Liver (tissue), 9 donors: ENCODE results near the gene RALGDS. TPM values are rescaled to one million over a fixed set of nuclear protein-coding genes. Genes with fewer than 3 reads are reported as not detected.

Experiments
- DNase-seq: peaks from one replicate; pipeline ENCODE4 v3.0.0-alpha.2; 2017; ENCODE audit warnings: low spot score
- H3K27ac ChIP-seq, 2 donors: one replicate each; pipeline ENCODE4 v1.7.0; 2013; ENCODE audit warnings: inconsistent platforms in 2 of 2, low read length in 2 of 2, control low read depth in 1 of 2, low read depth in 1 of 2, mild to moderate bottlenecking in 1 of 2
- H3K27me3 ChIP-seq, 4 donors: one replicate each; pipeline versions ENCODE4 v1.6.1 to v1.7.0; 2013; ENCODE audit warnings: low read length in 3 of 4, inconsistent platforms in 1 of 4, mild to moderate bottlenecking in 1 of 4, moderate library complexity in 1 of 4; ENCODE audit not compliant: control insufficient read depth in 4 of 4, insufficient read depth in 4 of 4
- H3K36me3 ChIP-seq, 4 donors: one replicate each; pipeline versions ENCODE4 v1.6.1 to v1.7.0; 2013; ENCODE audit warnings: low read length in 3 of 4, mild to moderate bottlenecking in 3 of 4, low read depth in 1 of 4, moderate library complexity in 1 of 4; ENCODE audit not compliant: control insufficient read depth in 4 of 4, insufficient read depth in 3 of 4
- H3K4me1 ChIP-seq, 4 donors: one replicate each; pipeline versions ENCODE4 v1.6.1 to v1.7.0; 2013; ENCODE audit warnings: low read length in 3 of 4, mild to moderate bottlenecking in 3 of 4, moderate library complexity in 1 of 4; ENCODE audit not compliant: control insufficient read depth in 4 of 4, insufficient read depth in 4 of 4
- H3K4me3 ChIP-seq, 3 donors: one replicate each; pipeline versions ENCODE4 v1.6.1 to v1.7.0; 2013; ENCODE audit warnings: low read length in 3 of 3, control low read depth in 1 of 3, low read depth in 1 of 3, mild to moderate bottlenecking in 1 of 3
- H3K9ac ChIP-seq, 2 donors: one replicate each; pipeline ENCODE4 v1.7.0; 2013; ENCODE audit warnings: low read length in 2 of 2, mild to moderate bottlenecking in 2 of 2, moderate library complexity in 2 of 2, control low read depth in 1 of 2, low read depth in 1 of 2
- H3K9me3 ChIP-seq, 4 donors: one replicate each; pipeline versions ENCODE4 v1.6.1 to v1.7.0; 2013; ENCODE audit warnings: low read length in 3 of 4; ENCODE audit not compliant: control insufficient read depth in 4 of 4
- CTCF ChIP-seq: fragments of 150-350 bp; IDR thresholded peaks from 2 replicates; pipeline ENCODE4 v1.5.1; 2017; ENCODE audit warnings: improper control_type of control experiment, low read depth, low read length; ENCODE audit not compliant: missing input control
- EGR1 ChIP-seq, 2 donors: IDR thresholded peaks; 2 replicates each; pipeline ENCODE4 v1.6.1; 2016 to 2018; ENCODE audit warnings: antibody characterized with exemption in 2 of 2, low read depth in 2 of 2
- FOXA1 ChIP-seq: IDR thresholded peaks from 2 replicates; pipeline ENCODE4 v1.6.1; 2016; ENCODE audit warnings: antibody characterized with exemption
- FOXA2 ChIP-seq: IDR thresholded peaks from 2 replicates; pipeline ENCODE4 v1.6.1; 2016; ENCODE audit warnings: antibody characterized with exemption
- GABPA ChIP-seq, 2 donors: IDR thresholded peaks in 1 of 2; conservative IDR thresholded peaks in 1 of 2; 2 replicates each; pipeline ENCODE4 v1.6.1; 2016; ENCODE audit warnings: antibody characterized with exemption in 2 of 2, mild to moderate bottlenecking in 1 of 2, moderate library complexity in 1 of 2
- HNF4A ChIP-seq, 2 donors: conservative IDR thresholded peaks; 2 replicates each; pipeline ENCODE4 v1.6.1; 2016; ENCODE audit warnings: antibody characterized with exemption in 2 of 2, mild to moderate bottlenecking in 2 of 2
- HNF4G ChIP-seq: IDR thresholded peaks from 2 replicates; pipeline ENCODE4 v1.6.1; 2016; ENCODE audit warnings: antibody characterized with exemption
- JUND ChIP-seq, 2 donors: IDR thresholded peaks; 2 replicates each; pipeline ENCODE4 v1.6.1; 2016; ENCODE audit warnings: antibody characterized with exemption in 2 of 2
- NR2F2 ChIP-seq: IDR thresholded peaks from 2 replicates; pipeline ENCODE4 v1.6.1; 2016; ENCODE audit warnings: antibody characterized with exemption
- RAD21 ChIP-seq, 2 donors: IDR thresholded peaks; 2 replicates each; pipeline ENCODE4 v1.6.1; 2016; ENCODE audit warnings: antibody characterized with exemption in 2 of 2, mild to moderate bottlenecking in 2 of 2
- REST ChIP-seq: IDR thresholded peaks from 2 replicates; pipeline ENCODE4 v1.6.1; 2016; ENCODE audit warnings: antibody characterized with exemption, mild to moderate bottlenecking
- RXRA ChIP-seq, 2 donors: IDR thresholded peaks; 2 replicates each; pipeline ENCODE4 v1.6.1; 2017 to 2018; ENCODE audit warnings: antibody characterized with exemption in 2 of 2, mild to moderate bottlenecking in 1 of 2
- SP1 ChIP-seq: IDR thresholded peaks from 2 replicates; pipeline ENCODE4 v1.6.1; 2018; ENCODE audit warnings: antibody characterized with exemption, mild to moderate bottlenecking
- YY1 ChIP-seq: IDR thresholded peaks from 2 replicates; pipeline ENCODE4 v1.6.1; 2016; ENCODE audit warnings: antibody characterized with exemption, mild to moderate bottlenecking
- WGBS: extraction: QIAGEN DNeasy Blood & Tissue Kit; methylation state at CpG from one replicate; pipeline ENCODE4 v1.1.7; 2013; 5-methylcytosine and 5-hydroxymethylcytosine counted together
- polyA plus RNA-seq, 2 donors: library from polyadenylated mRNA; stranded (reverse) in 1 of 2; unstranded in 1 of 2; fragments of 200-250 nt in 1 of 2; fragments of >200 nt in 1 of 2; fragmentation: Nextera tagmentation in 1 of 2; extraction: Ambion mirVana in 1 of 2; gene quantifications; one replicate each; pipeline versions ENCODE4 v1.2.1 to v1.2.3, GENCODE V29; 2013 to 2015
- total RNA-seq, 2 donors: library from RNA; depleted of rRNA; stranded (reverse); fragments of >200 nt; gene quantifications; one replicate each; pipeline ENCODE4 v1.2.3, GENCODE V29; 2014
- TF ChIP-seq, protein P1 (sequence below): IDR thresholded peaks from 2 replicates; pipeline ENCODE4 v1.6.1; 2016; ENCODE audit warnings: antibody characterized with exemption
- TF ChIP-seq, protein P2 (sequence below): IDR thresholded peaks from 2 replicates; pipeline ENCODE4 v1.6.1; 2016; ENCODE audit warnings: antibody characterized with exemption
- TF ChIP-seq, protein P3 (sequence below): IDR thresholded peaks from 2 replicates; pipeline ENCODE4 v1.6.1; 2016; ENCODE audit warnings: antibody characterized with exemption
- donor health status: healthy.
- donor health status: healthy.
- donor health status: healthy.
- donor health status: healthy.
- donor health status: healthy.

Gene RALGDS
- total and polyA plus RNA-seq, 4 donors = 1.3 to 19.0 (median 7.3) TPM

DNA sequence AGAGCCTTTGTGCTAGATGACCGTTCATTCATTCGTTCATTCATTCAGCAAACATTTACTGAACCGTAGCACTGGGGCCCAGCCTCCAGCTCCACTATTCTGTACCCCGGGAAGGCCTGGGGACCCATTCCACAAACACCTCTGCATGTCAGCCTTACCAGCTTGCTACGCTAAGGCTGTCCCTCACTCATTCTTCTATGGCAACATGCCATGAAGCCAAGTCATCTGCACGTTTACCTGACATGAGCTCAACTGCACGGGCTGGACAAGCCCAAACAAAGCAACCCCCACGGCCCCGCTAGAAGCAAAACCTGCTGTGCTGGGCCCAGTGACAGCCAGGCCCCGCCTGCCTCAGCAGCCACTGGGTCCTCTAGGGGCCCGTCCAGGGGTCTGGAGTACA, 53.2 kb downstream of the RALGDS start (continued):
- no peak for TF ChIP-seq REST

DNA sequence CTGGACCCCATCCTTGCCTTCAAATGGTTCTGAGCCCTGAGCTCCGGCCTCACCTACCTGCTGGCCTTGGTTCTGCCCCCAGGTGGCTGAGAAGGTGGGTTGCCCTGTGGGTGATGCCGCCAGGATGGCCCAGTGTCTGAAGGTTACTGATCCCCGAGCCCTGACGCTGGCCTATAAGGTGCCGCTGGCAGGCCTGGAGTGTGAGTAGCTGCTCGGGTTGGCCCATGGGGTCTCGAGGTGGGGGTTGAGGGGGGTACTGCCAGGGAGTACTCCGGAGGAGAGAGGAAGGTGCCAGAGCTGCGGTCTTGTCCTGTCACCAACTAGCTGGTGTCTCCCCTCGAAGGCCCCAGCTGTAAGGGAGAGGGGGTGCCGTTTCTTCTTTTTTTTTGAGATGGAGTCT, 54.0 kb downstream of the RALGDS start:
- no peaks in the 10 kb centered on the region for H3K9me3 ChIP-seq
- no peak overlapping the region for H3K9ac ChIP-seq
- H3K4me1 ChIP-seq = no peaks in the 10 kb centered on the region
- no peak for DNase-seq
- TF ChIP-seq NR2F2 (no peak), FOXA2 (no peak), RXRA (IDR thresholded peaks at IDR 0.05) (no peak), SP1 (no peak), CTCF (no peak), HNF4A (conservative IDR thresholded peaks at IDR 0.05) (no peak), FOXA1 (no peak)
- TF ChIP-seq, protein P1, sequence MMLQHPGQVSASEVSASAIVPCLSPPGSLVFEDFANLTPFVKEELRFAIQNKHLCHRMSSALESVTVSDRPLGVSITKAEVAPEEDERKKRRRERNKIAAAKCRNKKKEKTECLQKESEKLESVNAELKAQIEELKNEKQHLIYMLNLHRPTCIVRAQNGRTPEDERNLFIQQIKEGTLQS = no peak
- TF ChIP-seq, protein P2, sequence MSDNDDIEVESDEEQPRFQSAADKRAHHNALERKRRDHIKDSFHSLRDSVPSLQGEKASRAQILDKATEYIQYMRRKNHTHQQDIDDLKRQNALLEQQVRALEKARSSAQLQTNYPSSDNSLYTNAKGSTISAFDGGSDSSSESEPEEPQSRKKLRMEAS = no peak
- WGBS = 94% methylated on average over 11 of the region's 11 CpGs
- H3K4me3 ChIP-seq = no peak overlapping the region
- no peaks in the 10 kb centered on the region for H3K27me3 ChIP-seq
- no peaks in the 10 kb centered on the region for H3K36me3 ChIP-seq
- H3K27ac ChIP-seq = no peak overlapping the region

- Histone ChIP-seq H3K9me3 (no peaks in the 10 kb centered on the region), H3K4me1 (no peaks in the 10 kb centered on the region), H3K9ac (no peak overlapping the region), H3K27ac (no peak overlapping the region), H3K4me3 (no peak overlapping the region), H3K36me3 (no peaks in the 10 kb centered on the region), H3K27me3 (no peaks in the 10 kb centered on the region)
- DNase-seq = no peak
- WGBS = 95% methylated on average over 25 of the region's 25 CpGs
- TF ChIP-seq, protein P2 = no peak
- no peak for TF ChIP-seq GABPA (IDR thresholded peaks at IDR 0.05 in 1 of 2, conservative IDR thresholded peaks at IDR 0.05 in 1 of 2)
- TF ChIP-seq SP1 = no peak
- no peak for TF ChIP-seq FOXA2
- no peak for TF ChIP-seq EGR1 (IDR thresholded peaks at IDR 0.05; ENCODE audit: low read depth in 2 of 2)
- no peak for TF ChIP-seq YY1
- no peak for TF ChIP-seq FOXA1
- no peak for TF ChIP-seq RAD21 (IDR thresholded peaks at IDR 0.05)
- TF ChIP-seq, protein P1 = no peak
- no peak for TF ChIP-seq JUND (IDR thresholded peaks at IDR 0.05)
- TF ChIP-seq, protein P3, sequence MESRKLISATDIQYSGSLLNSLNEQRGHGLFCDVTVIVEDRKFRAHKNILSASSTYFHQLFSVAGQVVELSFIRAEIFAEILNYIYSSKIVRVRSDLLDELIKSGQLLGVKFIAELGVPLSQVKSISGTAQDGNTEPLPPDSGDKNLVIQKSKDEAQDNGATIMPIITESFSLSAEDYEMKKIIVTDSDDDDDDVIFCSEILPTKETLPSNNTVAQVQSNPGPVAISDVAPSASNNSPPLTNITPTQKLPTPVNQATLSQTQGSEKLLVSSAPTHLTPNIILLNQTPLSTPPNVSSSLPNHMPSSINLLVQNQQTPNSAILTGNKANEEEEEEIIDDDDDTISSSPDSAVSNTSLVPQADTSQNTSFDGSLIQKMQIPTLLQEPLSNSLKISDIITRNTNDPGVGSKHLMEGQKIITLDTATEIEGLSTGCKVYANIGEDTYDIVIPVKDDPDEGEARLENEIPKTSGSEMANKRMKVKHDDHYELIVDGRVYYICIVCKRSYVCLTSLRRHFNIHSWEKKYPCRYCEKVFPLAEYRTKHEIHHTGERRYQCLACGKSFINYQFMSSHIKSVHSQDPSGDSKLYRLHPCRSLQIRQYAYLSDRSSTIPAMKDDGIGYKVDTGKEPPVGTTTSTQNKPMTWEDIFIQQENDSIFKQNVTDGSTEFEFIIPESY = no peak
- TF ChIP-seq HNF4G = no peak
- no peak for TF ChIP-seq CTCF
- no peak for TF ChIP-seq HNF4A (conservative IDR thresholded peaks at IDR 0.05)
These were observed 54.7 kb downstream of the RALGDS start for GRCh38 chr9:133066181-133066983.
